SU-DHL-6 (cell line): ENCODE results near the gene SPRY1.

Experiments used
- EZH2phosphoT487 ChIP-seq: fragments of 200-600 bp; sonication (generic), shearing (Covaris generic); conservative IDR thresholded peaks from 2 replicates; pipeline ENCODE4 v1.6.1; 2018; ENCODE audit warnings: mild to moderate bottlenecking, antibody characterized with exemption, low read length, moderate library complexity, mixed read lengths
- TF ChIP-seq, protein P1 (sequence below): fragments of 200-600 bp; sonication (generic); IDR thresholded peaks from one replicate; pipeline ENCODE4 v1.5.1; 2017; ENCODE audit warnings: antibody characterized with exemption, mild to moderate bottlenecking, low read length, moderate library complexity; ENCODE audit not compliant: insufficient read depth, poor library complexity, severe bottlenecking

DNA sequence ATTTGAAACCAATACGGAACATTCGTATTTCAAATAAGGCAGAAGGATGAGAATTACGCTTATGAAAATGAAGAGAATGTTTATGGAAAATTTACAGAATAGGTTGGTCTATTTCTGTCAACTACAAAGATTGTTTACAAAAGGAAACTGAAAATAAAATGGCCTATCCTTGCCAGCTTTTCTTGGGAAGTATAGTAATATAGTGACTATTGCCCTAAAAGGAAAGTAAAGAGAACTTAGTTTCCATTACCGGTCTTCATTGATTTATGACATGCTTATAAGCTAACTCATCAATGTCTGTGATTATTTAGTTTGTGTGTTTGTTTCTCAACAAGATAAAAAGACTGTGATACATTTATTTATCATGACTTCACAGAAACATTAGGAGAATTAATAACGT is 2.9 kb upstream of the SPRY1 start:
- TF ChIP-seq, protein P1, sequence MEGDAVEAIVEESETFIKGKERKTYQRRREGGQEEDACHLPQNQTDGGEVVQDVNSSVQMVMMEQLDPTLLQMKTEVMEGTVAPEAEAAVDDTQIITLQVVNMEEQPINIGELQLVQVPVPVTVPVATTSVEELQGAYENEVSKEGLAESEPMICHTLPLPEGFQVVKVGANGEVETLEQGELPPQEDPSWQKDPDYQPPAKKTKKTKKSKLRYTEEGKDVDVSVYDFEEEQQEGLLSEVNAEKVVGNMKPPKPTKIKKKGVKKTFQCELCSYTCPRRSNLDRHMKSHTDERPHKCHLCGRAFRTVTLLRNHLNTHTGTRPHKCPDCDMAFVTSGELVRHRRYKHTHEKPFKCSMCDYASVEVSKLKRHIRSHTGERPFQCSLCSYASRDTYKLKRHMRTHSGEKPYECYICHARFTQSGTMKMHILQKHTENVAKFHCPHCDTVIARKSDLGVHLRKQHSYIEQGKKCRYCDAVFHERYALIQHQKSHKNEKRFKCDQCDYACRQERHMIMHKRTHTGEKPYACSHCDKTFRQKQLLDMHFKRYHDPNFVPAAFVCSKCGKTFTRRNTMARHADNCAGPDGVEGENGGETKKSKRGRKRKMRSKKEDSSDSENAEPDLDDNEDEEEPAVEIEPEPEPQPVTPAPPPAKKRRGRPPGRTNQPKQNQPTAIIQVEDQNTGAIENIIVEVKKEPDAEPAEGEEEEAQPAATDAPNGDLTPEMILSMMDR = no peak
- TF ChIP-seq EZH2phosphoT487 = no peak
